Keratinocyte (primary cell): Measurements from ENCODE around the gene RAB11FIP5. TPM values are rescaled to one million over a fixed set of nuclear protein-coding genes. Genes with fewer than 3 reads are reported as not detected.

Source experiments
- DNase-seq: peaks from one replicate; pipeline ENCODE4 v3.0.0-alpha.2; 2011; ENCODE audit warnings: low read depth, missing footprints, low spot score
- FAIRE-seq: peaks from 2 replicates; lab custom pipeline; 2011; peaks lifted over from hg19 to GRCh38; lab: Jason Lieb, UNC
- H2AFZ ChIP-seq: 2 replicates; pipeline ENCODE4 v1.6.0; 2012; ENCODE audit warnings: low read length, control low read depth, inconsistent platforms; ENCODE audit not compliant: control insufficient read depth
- H3K27ac ChIP-seq: 2 replicates; pipeline ENCODE4 v1.5.1; 2011; ENCODE audit warnings: low read length; ENCODE audit not compliant: control insufficient read depth, insufficient read depth
- H3K27me3 ChIP-seq: 3 replicates; pipeline ENCODE4 v1.6.0; 2011; ENCODE audit warnings: low read length; ENCODE audit not compliant: control insufficient read depth, insufficient read depth; ENCODE audit errors: extremely low read depth
- H3K36me3 ChIP-seq, 2 experiments: 2 replicates in 1 of 2; 3 replicates in 1 of 2; pipeline ENCODE4 v1.5.1; 2011; ENCODE audit warnings: low read length in 2 of 2, mild to moderate bottlenecking in 1 of 2; ENCODE audit not compliant: control insufficient read depth in 2 of 2, insufficient read depth in 2 of 2; ENCODE audit errors: extremely low read depth in 1 of 2
- H3K4me1 ChIP-seq: 3 replicates; pipeline ENCODE4 v1.5.1; 2011; ENCODE audit warnings: low read length; ENCODE audit not compliant: control insufficient read depth, insufficient read depth; ENCODE audit errors: extremely low read depth
- H3K4me2 ChIP-seq: 3 replicates; pipeline ENCODE4 v1.6.0; 2011; ENCODE audit warnings: low read depth, low read length; ENCODE audit not compliant: control insufficient read depth, insufficient read depth; ENCODE audit errors: extremely low read depth
- H3K4me3 ChIP-seq, 3 experiments: fragments of 200-600 bp in 1 of 3; sonication (generic) in 1 of 3; 2 replicates in 2 of 3; 3 replicates in 1 of 3; pipeline ENCODE4 v1.5.1; 2011 to 2016; ENCODE audit warnings: low read length in 3 of 3, mild to moderate bottlenecking in 3 of 3, control low read depth in 2 of 3, inconsistent platforms in 1 of 3, low read depth in 1 of 3, mixed read lengths in 1 of 3, mixed run types in 1 of 3, moderate library complexity in 1 of 3; ENCODE audit not compliant: control insufficient read depth in 2 of 3, insufficient read depth in 2 of 3; ENCODE audit errors: extremely low read depth in 1 of 3
- H3K79me2 ChIP-seq: 2 replicates; pipeline ENCODE4 v1.6.0; 2012; ENCODE audit warnings: low read length; ENCODE audit not compliant: control insufficient read depth, insufficient read depth
- H3K9ac ChIP-seq: 3 replicates; pipeline ENCODE4 v1.6.0; 2011; ENCODE audit warnings: low read length; ENCODE audit not compliant: control insufficient read depth, insufficient read depth; ENCODE audit errors: extremely low read depth
- H3K9me1 ChIP-seq: 3 replicates; pipeline ENCODE4 v1.6.0; 2011; ENCODE audit warnings: low read length; ENCODE audit not compliant: control insufficient read depth, insufficient read depth; ENCODE audit errors: extremely low read depth
- H3K9me3 ChIP-seq: 2 replicates; pipeline ENCODE4 v1.5.1; 2012; ENCODE audit warnings: low read depth, low read length; ENCODE audit not compliant: control insufficient read depth
- H4K20me1 ChIP-seq: 3 replicates; pipeline ENCODE4 v1.6.0; 2011; ENCODE audit warnings: low read length; ENCODE audit not compliant: control insufficient read depth, insufficient read depth; ENCODE audit errors: extremely low read depth
- EZH2 ChIP-seq: IDR thresholded peaks from one replicate; pipeline ENCODE4 v1.6.1; 2012; ENCODE audit warnings: inconsistent platforms, mild to moderate bottlenecking, low read length, moderate library complexity
- dilution Hi-C: fragments of 300-500 bp; cut with MboI; formaldehyde crosslinking; loops from one replicate; pipeline ENCODE4 v1.7.0; 2020; ENCODE audit warnings: low sequenced_read_pairs; ENCODE audit not compliant: extremely low pct_ligation_motif_present
- polyA plus RNA-seq, 5 experiments: library from polyadenylated mRNA; depleted of rRNA in 3 of 5; stranded (reverse) in 3 of 5; stranded (forward) in 1 of 5; unstranded in 1 of 5; fragments of >200 nt; gene quantifications; 1 replicate in 1 of 5; 2 replicates in 3 of 5; 3 replicates in 1 of 5; pipeline versions ENCODE4 v1.2.1 to v1.2.3, GENCODE V29; 2011 to 2012; ENCODE audit warnings: missing spikeins in 2 of 5, low read depth in 1 of 5, low replicate concordance in 1 of 5
- TF ChIP-seq, protein P1 (sequence below), 3 experiments: IDR thresholded peaks in 1 of 3; conservative IDR thresholded peaks in 1 of 3; optimal IDR thresholded peaks in 1 of 3; 2 replicates in 2 of 3; 3 replicates in 1 of 3; pipeline versions ENCODE3 to v1.5.1; 2011; ENCODE audit warnings: low read length in 3 of 3, mild to moderate bottlenecking in 3 of 3, moderate library complexity in 2 of 3, control low read depth in 1 of 3, inconsistent platforms in 1 of 3; ENCODE audit not compliant: insufficient read depth in 2 of 3; ENCODE audit errors: extremely low read depth in 1 of 3

RAB11FIP5 gene
- polyA plus RNA-seq, 1 donor (not counting 4 experiments of a cell fraction or from before 2014, with no cell fraction given) = 40.1 TPM

DNA sequence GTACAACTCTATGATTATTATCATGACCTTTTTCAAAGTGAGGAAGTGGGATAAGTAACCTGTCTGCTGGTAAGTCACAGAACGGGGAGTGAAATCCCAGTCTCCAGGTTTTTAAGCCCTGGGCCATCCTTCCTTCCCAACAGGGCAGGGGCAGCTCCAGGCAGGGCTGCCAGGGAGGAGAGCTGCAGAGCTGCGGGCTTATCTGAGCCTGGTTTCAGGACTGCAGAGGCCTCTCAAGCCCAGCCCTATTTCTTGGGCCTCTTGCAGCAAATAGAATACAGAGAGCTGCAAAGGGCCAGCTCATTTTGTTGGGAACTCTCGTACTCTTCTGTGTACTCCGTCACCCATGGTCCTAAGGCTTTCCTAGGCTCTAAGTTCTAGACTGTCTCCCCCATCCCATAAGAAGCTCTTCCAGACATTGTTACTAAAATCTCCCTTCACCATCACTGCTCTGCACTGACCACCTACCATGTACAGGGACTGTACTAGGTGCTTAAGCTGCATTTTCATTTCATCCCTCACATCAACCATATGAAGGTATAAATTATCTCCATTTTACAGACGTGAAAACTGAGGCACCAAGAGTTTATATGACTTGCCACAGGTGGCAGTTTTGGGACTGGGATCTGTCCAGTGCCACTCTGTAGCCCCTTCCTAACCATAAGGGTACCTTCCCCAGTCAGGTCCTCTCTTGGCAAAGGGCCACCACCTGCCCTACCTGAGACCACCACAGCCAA, 3.1 kb downstream of the RAB11FIP5 start:
- Histone ChIP-seq H3K79me2 (peaks cover 79% of the 10 kb centered on the region), H3K36me3 (peaks cover 4 to 9% of the 10 kb centered on the region in 2 experiments), H4K20me1 (peaks cover 15% of the 10 kb centered on the region), H3K27me3 (no peaks in the 10 kb centered on the region), H3K9me1 (no peaks in the 10 kb centered on the region), H3K27ac (no peak overlapping the region), H3K4me3 (no peak overlapping the region), H3K4me2 (peak overlapping the region; percentile 99), H3K9me3 (no peaks in the 10 kb centered on the region), H3K9ac (no peak overlapping the region), H2AFZ (no peak overlapping the region), H3K4me1 (peaks cover 37% of the 10 kb centered on the region)
- DNase-seq = no peak
- FAIRE-seq = no peak
- dilution Hi-C loops = no loop called here
- TF ChIP-seq, protein P1, sequence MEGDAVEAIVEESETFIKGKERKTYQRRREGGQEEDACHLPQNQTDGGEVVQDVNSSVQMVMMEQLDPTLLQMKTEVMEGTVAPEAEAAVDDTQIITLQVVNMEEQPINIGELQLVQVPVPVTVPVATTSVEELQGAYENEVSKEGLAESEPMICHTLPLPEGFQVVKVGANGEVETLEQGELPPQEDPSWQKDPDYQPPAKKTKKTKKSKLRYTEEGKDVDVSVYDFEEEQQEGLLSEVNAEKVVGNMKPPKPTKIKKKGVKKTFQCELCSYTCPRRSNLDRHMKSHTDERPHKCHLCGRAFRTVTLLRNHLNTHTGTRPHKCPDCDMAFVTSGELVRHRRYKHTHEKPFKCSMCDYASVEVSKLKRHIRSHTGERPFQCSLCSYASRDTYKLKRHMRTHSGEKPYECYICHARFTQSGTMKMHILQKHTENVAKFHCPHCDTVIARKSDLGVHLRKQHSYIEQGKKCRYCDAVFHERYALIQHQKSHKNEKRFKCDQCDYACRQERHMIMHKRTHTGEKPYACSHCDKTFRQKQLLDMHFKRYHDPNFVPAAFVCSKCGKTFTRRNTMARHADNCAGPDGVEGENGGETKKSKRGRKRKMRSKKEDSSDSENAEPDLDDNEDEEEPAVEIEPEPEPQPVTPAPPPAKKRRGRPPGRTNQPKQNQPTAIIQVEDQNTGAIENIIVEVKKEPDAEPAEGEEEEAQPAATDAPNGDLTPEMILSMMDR (optimal IDR thresholded peaks at IDR 0.05 in 1 of 3, IDR thresholded peaks at IDR 0.05 in 1 of 3, conservative IDR thresholded peaks at IDR 0.05 in 1 of 3; ENCODE audit: extremely low read depth in 1 of 3, insufficient read depth in 2 of 3, low read length in 3 of 3) = no peak
- TF ChIP-seq EZH2 = no peak

- Histone ChIP-seq H3K36me3 (peaks cover 8 to 9% of the 10 kb centered on the region in 2 experiments), H3K9me3 (no peaks in the 10 kb centered on the region), H3K4me2 (no peak overlapping the region), H3K4me3 (no peak overlapping the region), H3K9me1 (no peaks in the 10 kb centered on the region), H3K27me3 (no peaks in the 10 kb centered on the region), H4K20me1 (peaks cover 17% of the 10 kb centered on the region), H3K9ac (no peak overlapping the region), H2AFZ (no peak overlapping the region), H3K79me2 (peaks cover 96% of the 10 kb centered on the region), H3K4me1 (peaks cover 32% of the 10 kb centered on the region), H3K27ac (no peak overlapping the region)
- DNase-seq = no peak
- dilution Hi-C loops = no loop called here
- FAIRE-seq = no peak
- no peak for TF ChIP-seq EZH2
- TF ChIP-seq, protein P1 (optimal IDR thresholded peaks at IDR 0.05 in 1 of 3, IDR thresholded peaks at IDR 0.05 in 1 of 3, conservative IDR thresholded peaks at IDR 0.05 in 1 of 3; ENCODE audit: extremely low read depth in 1 of 3, insufficient read depth in 2 of 3, low read length in 3 of 3) = no peak
Measured at GRCh38 chr2:73107211-73107926, 5.4 kb downstream of the RAB11FIP5 start.
